Measurements from ENCODE around the gene FAM241A. TPM values are rescaled to one million over a fixed set of nuclear protein-coding genes. Genes with fewer than 3 reads are reported as not detected.
A peak's percentile ranks its signal among the peaks of the same experiment; 100 is the strongest.

The FAM241A gene
- total RNA-seq, 2 experiments from 2014 or later = 2.2 to 2.5 TPM

DNA sequence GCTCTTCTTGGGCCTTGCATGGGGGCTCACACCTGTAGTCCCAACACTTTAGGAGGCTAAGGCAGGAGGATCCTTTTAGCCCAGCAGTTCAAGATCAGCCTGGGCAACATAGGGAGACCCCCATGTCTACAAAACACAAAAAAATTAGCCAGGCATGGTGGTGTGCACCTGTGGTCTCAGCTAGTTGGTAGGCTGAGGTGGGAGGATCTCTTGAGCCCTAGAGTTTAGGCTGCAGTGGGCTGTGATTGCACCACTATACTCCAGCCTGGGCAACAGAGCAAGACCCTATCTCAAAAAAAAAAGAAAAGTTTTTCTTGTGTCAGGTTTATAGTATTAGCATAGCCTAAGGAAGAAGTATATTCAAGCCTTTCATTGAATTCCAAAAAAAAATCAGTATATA is 30.8 kb upstream of the FAM241A start:
- intact Hi-C loops (cut with micrococcal nuclease) = no loop called here
- CTCF ChIA-PET = interaction anchor here (0.7 kb wide), 1 partner anchor 99 kb away, joined by 3 read pairs; no protein-coding TSS in a partner anchor

DNA sequence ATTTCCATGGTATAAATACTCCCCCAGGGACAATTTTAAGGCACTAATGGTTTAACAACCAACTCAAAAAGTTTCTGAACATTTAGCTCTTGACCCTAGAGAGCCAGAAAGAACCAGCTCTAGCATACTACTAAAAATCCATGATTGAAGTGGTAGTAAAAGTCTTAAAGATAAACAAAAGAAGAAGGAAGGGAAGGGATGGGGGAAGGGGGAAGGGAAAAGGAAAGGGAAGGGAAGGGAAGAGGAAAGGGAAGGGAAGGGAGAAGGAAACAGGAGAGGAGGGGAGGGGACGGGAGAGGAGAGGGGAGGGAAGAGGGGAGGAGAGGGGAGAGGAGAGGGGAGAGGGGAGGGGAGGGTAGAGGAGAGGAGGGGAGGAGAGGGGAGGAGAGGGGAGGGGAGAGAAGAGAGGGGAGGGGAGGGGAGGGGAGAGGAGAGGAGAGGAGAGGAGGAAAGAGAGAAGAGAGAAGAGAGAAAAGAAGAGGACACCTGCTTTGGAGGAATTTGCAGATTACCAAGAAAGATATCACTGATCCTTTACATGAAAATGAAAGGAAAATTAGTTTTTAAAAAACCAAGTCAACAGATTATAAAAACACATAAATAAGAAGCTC is 26.4 kb upstream of the FAM241A start:
- Mint-ChIP-seq H3K9me3 (peaks cover 4% of the 10 kb centered on the region), H3K27ac (peak overlapping the region; percentile 37), H3K4me1 (ENCODE audit: low read depth) (peaks cover 22% of the 10 kb centered on the region), H3K27me3 (ENCODE audit: low read depth) (no peaks in the 10 kb centered on the region), H3K36me3 (ENCODE audit: low read depth) (peaks cover 4% of the 10 kb centered on the region), H3K4me3 (no peak overlapping the region)
- DNase-seq = no peak
- intact Hi-C loops (cut with micrococcal nuclease) = loop anchor here (1.0 kb wide), 7 partner anchors 8 to 616 kb away; partner anchors contain the start of gene AP1AR
- CTCF ChIA-PET = interaction anchor here (0.6 to 1.5 kb wide), 8 partner anchors 10 to 711 kb away, joined by 3 to 5 read pairs (median 4); no protein-coding TSS in a partner anchor

More for the DNA sequence above, 30.8 kb upstream of the FAM241A start:
- peaks cover 1% of the 10 kb centered on the region for H3K9me3 Mint-ChIP-seq
- peaks cover 2% of the 10 kb centered on the region for H3K27me3 Mint-ChIP-seq (ENCODE audit: low read depth)
- H3K36me3 Mint-ChIP-seq (ENCODE audit: low read depth) = no peaks in the 10 kb centered on the region
- no peak for DNase-seq
- no peak overlapping the region for H3K4me3 Mint-ChIP-seq
- no peak overlapping the region for H3K27ac Mint-ChIP-seq
- H3K4me1 Mint-ChIP-seq (ENCODE audit: low read depth) = peaks cover 15% of the 10 kb centered on the region

- peaks cover 22% of the 10 kb centered on the region for H3K4me1 Mint-ChIP-seq (ENCODE audit: low read depth)
- intact Hi-C loops (cut with micrococcal nuclease) = loop anchor here (1.0 kb wide), 7 partner anchors 8 to 616 kb away; partner anchors contain the start of gene AP1AR
- H3K9me3 Mint-ChIP-seq = peaks cover 4% of the 10 kb centered on the region
- H3K27ac Mint-ChIP-seq = peak overlapping the region; percentile 89
- CTCF ChIA-PET = interaction anchor here (0.6 to 1.5 kb wide), 5 partner anchors 9 to 68 kb away, joined by 3 to 4 read pairs (median 4); no protein-coding TSS in a partner anchor
- peak; percentile 29 for DNase-seq
- no peak overlapping the region for H3K4me3 Mint-ChIP-seq
- H3K27me3 Mint-ChIP-seq (ENCODE audit: low read depth) = no peaks in the 10 kb centered on the region
- peaks cover 4% of the 10 kb centered on the region for H3K36me3 Mint-ChIP-seq (ENCODE audit: low read depth)
Observed at GRCh38 chr4:112119353-112119783, 25.9 kb upstream of the FAM241A start.

GRCh38 chr4:112120021-112120420 is 25.2 kb upstream of the FAM241A start:
- Mint-ChIP-seq H3K9me3 (peaks cover 4% of the 10 kb centered on the region), H3K36me3 (ENCODE audit: low read depth) (peaks cover 4% of the 10 kb centered on the region), H3K27ac (peak overlapping the region; percentile 89), H3K4me3 (no peak overlapping the region), H3K4me1 (ENCODE audit: low read depth) (peaks cover 22% of the 10 kb centered on the region), H3K27me3 (ENCODE audit: low read depth) (no peaks in the 10 kb centered on the region)
- CTCF ChIA-PET = interaction anchor here (0.6 to 1.4 kb wide), 4 partner anchors 13 to 67 kb away, joined by 3 to 4 read pairs (median 4); no protein-coding TSS in a partner anchor
- intact Hi-C loops (cut with micrococcal nuclease) = no loop called here
- DNase-seq = no peak

- no peaks in the 10 kb centered on the region for H3K9me3 Mint-ChIP-seq
- no peak overlapping the region for H3K27ac Mint-ChIP-seq
- CTCF ChIA-PET = no interaction called here
- peaks cover 13% of the 10 kb centered on the region for H3K4me1 Mint-ChIP-seq (ENCODE audit: low read depth)
- intact Hi-C loops (cut with micrococcal nuclease) = no loop called here
- H3K36me3 Mint-ChIP-seq (ENCODE audit: low read depth) = no peaks in the 10 kb centered on the region
- H3K27me3 Mint-ChIP-seq (ENCODE audit: low read depth) = peaks cover 2% of the 10 kb centered on the region
- no peak overlapping the region for H3K4me3 Mint-ChIP-seq
- no peak for DNase-seq
Observed at GRCh38 chr4:112125416-112125815, 19.8 kb upstream of the FAM241A start.

- Mint-ChIP-seq H3K27me3 (ENCODE audit: low read depth) (peaks cover 2% of the 10 kb centered on the region), H3K36me3 (ENCODE audit: low read depth) (no peaks in the 10 kb centered on the region), H3K4me1 (ENCODE audit: low read depth) (peaks cover 9% of the 10 kb centered on the region), H3K9me3 (no peaks in the 10 kb centered on the region), H3K4me3 (no peak overlapping the region), H3K27ac (no peak overlapping the region)
- intact Hi-C loops (cut with micrococcal nuclease) = loop anchor here (1.0 kb wide), 3 partner anchors 8 to 72 kb away; no protein-coding TSS in a partner anchor
- DNase-seq = no peak
- CTCF ChIA-PET = no interaction called here
Observed at GRCh38 chr4:112127048-112127637, 18.1 kb upstream of the FAM241A start.

GRCh38 chr4:112127803-112128202 is 17.5 kb upstream of the FAM241A start:
- Mint-ChIP-seq H3K4me1 (ENCODE audit: low read depth) (peaks cover 9% of the 10 kb centered on the region), H3K36me3 (ENCODE audit: low read depth) (no peaks in the 10 kb centered on the region), H3K27me3 (ENCODE audit: low read depth) (peaks cover 2% of the 10 kb centered on the region), H3K9me3 (no peaks in the 10 kb centered on the region), H3K4me3 (no peak overlapping the region), H3K27ac (no peak overlapping the region)
- DNase-seq = peak; percentile 17
- intact Hi-C loops (cut with micrococcal nuclease) = loop anchor here (1.0 kb wide), 3 partner anchors 9 to 71 kb away; no protein-coding TSS in a partner anchor
- CTCF ChIA-PET = interaction anchor here (1.2 kb wide), 1 partner anchor 9 kb away, joined by 4 read pairs; no protein-coding TSS in a partner anchor

- CTCF ChIA-PET = interaction anchor here (1.2 kb wide), 1 partner anchor 9 kb away, joined by 4 read pairs; no protein-coding TSS in a partner anchor
- Mint-ChIP-seq H3K27ac (no peak overlapping the region), H3K4me1 (ENCODE audit: low read depth) (peaks cover 9% of the 10 kb centered on the region), H3K36me3 (ENCODE audit: low read depth) (no peaks in the 10 kb centered on the region), H3K9me3 (no peaks in the 10 kb centered on the region), H3K4me3 (no peak overlapping the region), H3K27me3 (ENCODE audit: low read depth) (peaks cover 3% of the 10 kb centered on the region)
- intact Hi-C loops (cut with micrococcal nuclease) = no loop called here
- DNase-seq = no peak
Observed at GRCh38 chr4:112128452-112128851, 16.8 kb upstream of the FAM241A start.

- peaks cover 3% of the 10 kb centered on the region for H3K27me3 Mint-ChIP-seq (ENCODE audit: low read depth)
- no peaks in the 10 kb centered on the region for H3K36me3 Mint-ChIP-seq (ENCODE audit: low read depth)
- no peak overlapping the region for H3K27ac Mint-ChIP-seq
- peaks cover 9% of the 10 kb centered on the region for H3K4me1 Mint-ChIP-seq (ENCODE audit: low read depth)
- no peaks in the 10 kb centered on the region for H3K9me3 Mint-ChIP-seq
- CTCF ChIA-PET = interaction anchor here (0.6 to 1.3 kb wide), 2 partner anchors 10 to 20 kb away, joined by 3 to 5 read pairs; no protein-coding TSS in a partner anchor
- H3K4me3 Mint-ChIP-seq = no peak overlapping the region
- no peak for DNase-seq
- intact Hi-C loops (cut with micrococcal nuclease) = no loop called here
Observed at GRCh38 chr4:112130906-112131305, 14.3 kb upstream of the FAM241A start.

GRCh38 chr4:112136551-112136950 is 8.7 kb upstream of the FAM241A start:
- peaks cover 2% of the 10 kb centered on the region for H3K27me3 Mint-ChIP-seq (ENCODE audit: low read depth)
- no peaks in the 10 kb centered on the region for H3K4me1 Mint-ChIP-seq (ENCODE audit: low read depth)
- no peaks in the 10 kb centered on the region for H3K9me3 Mint-ChIP-seq
- no peak overlapping the region for H3K4me3 Mint-ChIP-seq
- no peak overlapping the region for H3K27ac Mint-ChIP-seq
- no peak for DNase-seq
- no peaks in the 10 kb centered on the region for H3K36me3 Mint-ChIP-seq (ENCODE audit: low read depth)
- intact Hi-C loops (cut with micrococcal nuclease) = no loop called here
- CTCF ChIA-PET = no interaction called here

GRCh38 chr4:112138538-112138937 is 6.7 kb upstream of the FAM241A start:
- CTCF ChIA-PET = no interaction called here
- no peak overlapping the region for H3K4me3 Mint-ChIP-seq

DNA sequence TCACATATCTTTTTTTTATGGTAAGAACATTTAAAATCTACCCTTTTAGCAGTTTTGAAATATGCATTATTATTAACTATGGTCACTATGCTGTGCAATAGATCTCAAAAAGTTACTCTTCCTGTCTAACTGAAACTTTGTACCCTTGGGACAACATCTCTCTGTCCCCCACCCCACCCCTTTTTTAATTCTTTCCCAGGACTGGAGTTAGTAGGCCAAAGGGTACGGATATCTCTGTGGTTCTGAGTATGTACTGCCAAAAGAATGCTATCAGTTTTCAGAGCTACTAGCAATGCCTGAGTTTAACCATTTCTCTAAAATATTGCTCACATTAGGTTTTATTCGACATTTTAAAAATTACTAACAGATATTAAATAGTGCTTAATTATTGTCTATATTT is 4.7 kb upstream of the FAM241A start:
- CTCF ChIA-PET = interaction anchor here (0.6 to 2.5 kb wide), 4 partner anchors 9 to 205 kb away, joined by 3 to 5 read pairs (median 3); no protein-coding TSS in a partner anchor
- no peaks in the 10 kb centered on the region for H3K27me3 Mint-ChIP-seq (ENCODE audit: low read depth)
- intact Hi-C loops (cut with micrococcal nuclease) = no loop called here
- H3K4me1 Mint-ChIP-seq (ENCODE audit: low read depth) = peaks cover 7% of the 10 kb centered on the region
- no peak overlapping the region for H3K27ac Mint-ChIP-seq
- no peak overlapping the region for H3K4me3 Mint-ChIP-seq
- H3K36me3 Mint-ChIP-seq (ENCODE audit: low read depth) = no peaks in the 10 kb centered on the region
- no peak for DNase-seq
- no peaks in the 10 kb centered on the region for H3K9me3 Mint-ChIP-seq

More at GRCh38 chr4:112138538-112138937, 6.7 kb upstream of the FAM241A start:
- no peak for DNase-seq
- Mint-ChIP-seq H3K36me3 (ENCODE audit: low read depth) (no peaks in the 10 kb centered on the region), H3K4me1 (ENCODE audit: low read depth) (no peaks in the 10 kb centered on the region), H3K9me3 (no peaks in the 10 kb centered on the region), H3K27me3 (ENCODE audit: low read depth) (no peaks in the 10 kb centered on the region), H3K27ac (no peak overlapping the region)
- intact Hi-C loops (cut with micrococcal nuclease) = no loop called here

Measured in activated naive CD4-positive, alpha-beta T cell treated with anti-CD3 and anti-CD28 coated beads for 36 hours (primary cell).